Measurements from ENCODE around the gene HOXA1. TPM values are rescaled to one million over a fixed set of nuclear protein-coding genes. Genes with fewer than 3 reads are reported as not detected.
A peak's percentile ranks its signal among the peaks of the same experiment; 100 is the strongest.

Gene HOXA1
- total and polyA plus RNA-seq, 4 donors: 0.06 to 0.37 (median 0.32) TPM

DNA sequence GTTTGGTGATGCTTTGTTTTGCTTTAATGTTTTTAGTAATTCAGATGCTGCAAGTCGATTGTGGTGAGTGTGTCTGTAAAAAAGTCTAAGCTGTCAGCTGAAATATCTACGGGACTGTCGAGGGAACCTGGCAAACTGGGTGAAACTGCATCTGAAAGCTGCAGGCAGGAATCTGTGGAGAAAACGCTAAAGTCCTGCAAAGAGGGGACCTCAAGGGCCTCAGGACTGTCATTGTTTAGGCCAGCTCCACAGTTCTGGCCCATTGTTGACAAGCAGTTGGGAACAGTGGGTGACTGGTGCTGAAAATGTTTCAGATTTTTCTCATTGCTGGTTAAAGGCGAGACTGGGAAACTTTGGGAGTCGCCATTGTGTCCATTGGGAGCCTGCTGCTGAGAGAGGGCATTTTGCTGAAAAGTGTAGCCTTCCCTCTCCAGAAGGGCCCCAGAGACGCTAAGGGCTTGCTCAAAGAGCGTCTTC is 4.9 kb upstream of the HOXA1 start:
- ATAC-seq (ENCODE audit: insufficient read depth, low FRiP score) (no peak), DNase-seq (peak; percentile 50 to 81 (median 70))
- Histone ChIP-seq H3K36me3 (ENCODE audit: control insufficient read depth in 4 of 4, insufficient read depth in 4 of 4, low read length in 4 of 4) (peaks cover 0 to 15% (median 6%) of the 10 kb centered on the region in 4 donors), H3K9ac (ENCODE audit: insufficient read depth in 1 of 2, low read length in 2 of 2) (peak overlapping the region; percentile 30 to 98), H3K4me1 (ENCODE audit: control insufficient read depth in 5 of 5, insufficient read depth in 5 of 5, low read length in 5 of 5) (peaks cover 0 to 56% (median 3%) of the 10 kb centered on the region in 5 donors), H3K27me3 (ENCODE audit: control insufficient read depth in 3 of 3, insufficient read depth in 3 of 3, low read length in 2 of 3) (peaks cover 0 to 47% (median 4%) of the 10 kb centered on the region in 3 donors), H3K4me3 (no peak overlapping the region), H3K27ac (ENCODE audit: low read depth in 1 of 2, low read length in 1 of 2) (peak overlapping the region in 1 of 2 donors; percentile 86), H3K9me3 (ENCODE audit: control insufficient read depth in 4 of 4, insufficient read depth in 3 of 4, low read length in 3 of 4) (peaks cover 0 to 2% (median 0%) of the 10 kb centered on the region in 4 donors)
- WGBS, 2 donors: 44 to 67% methylated on average over 8 of the region's 8 CpGs
- TF ChIP-seq CTCF (IDR thresholded peaks at IDR 0.05; ENCODE audit: control extremely low read depth, extremely low read depth): no peak

DNA sequence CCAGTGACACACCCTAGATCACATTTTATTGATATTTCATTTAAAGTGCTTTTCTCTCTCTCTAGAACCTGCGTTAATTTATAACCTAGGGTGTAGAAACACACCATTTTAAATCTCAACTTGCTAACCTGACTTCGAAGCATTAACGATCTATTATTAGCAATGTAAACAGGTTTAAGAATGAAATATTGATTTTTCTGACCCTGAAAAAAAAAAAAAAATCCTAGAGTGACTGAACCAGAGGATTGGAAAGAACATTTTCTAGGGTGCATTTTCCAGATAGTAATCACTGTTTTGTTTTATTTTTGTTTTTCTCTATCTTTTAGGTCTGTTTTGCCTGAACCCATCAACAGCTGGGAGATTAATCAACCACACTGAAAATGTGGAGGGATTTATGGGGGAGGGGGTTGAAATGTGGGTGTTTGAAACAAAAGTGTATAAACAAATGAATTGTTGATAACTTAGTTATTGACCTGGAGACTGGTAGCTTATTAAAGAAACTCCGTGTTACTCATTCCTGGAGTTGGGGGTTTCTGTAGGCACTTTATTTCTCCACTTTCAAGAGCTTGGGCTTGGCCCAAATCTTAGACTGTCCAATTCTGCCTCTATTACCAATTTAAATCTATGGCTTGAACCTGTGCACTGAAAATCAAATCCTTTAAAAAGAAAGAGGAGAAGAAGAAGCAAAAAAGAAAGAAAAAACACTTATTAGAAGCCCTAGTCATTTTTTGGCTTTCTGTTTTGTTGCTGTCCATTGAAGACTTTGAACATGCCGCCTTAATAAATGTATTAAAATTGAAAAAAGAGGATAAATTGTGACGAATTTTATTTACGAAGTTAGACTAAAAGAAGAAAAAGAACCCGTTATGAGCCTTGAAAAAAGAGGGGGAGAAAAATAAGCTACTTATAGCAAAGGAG is 3.9 kb upstream of the HOXA1 start:
- H3K36me3 ChIP-seq (ENCODE audit: control insufficient read depth in 4 of 4, insufficient read depth in 4 of 4, low read length in 4 of 4): peaks cover 0 to 15% (median 6%) of the 10 kb centered on the region in 4 donors
- H3K27me3 ChIP-seq (ENCODE audit: control insufficient read depth in 3 of 3, insufficient read depth in 3 of 3, low read length in 2 of 3): peaks cover 0 to 54% (median 5%) of the 10 kb centered on the region in 3 donors
- H3K4me1 ChIP-seq (ENCODE audit: control insufficient read depth in 5 of 5, insufficient read depth in 5 of 5, low read length in 5 of 5): peaks cover 0 to 54% (median 3%) of the 10 kb centered on the region in 5 donors
- peak overlapping the region; percentile 64 to 98 for H3K9ac ChIP-seq (ENCODE audit: insufficient read depth in 1 of 2, low read length in 2 of 2)
- WGBS, 2 donors: 57 to 67% methylated on average over 8 of the region's 8 CpGs
- ATAC-seq (ENCODE audit: insufficient read depth, low FRiP score) (no peak), DNase-seq (peak in 2 of 3 donors; percentile 57 to 72)
- H3K4me3 ChIP-seq: no peak overlapping the region
- no peak overlapping the region for H3K27ac ChIP-seq (ENCODE audit: low read depth in 1 of 2, low read length in 1 of 2)
- no peak for TF ChIP-seq CTCF (IDR thresholded peaks at IDR 0.05; ENCODE audit: control extremely low read depth, extremely low read depth)
- peaks cover 0 to 2% (median 0%) of the 10 kb centered on the region in 4 donors for H3K9me3 ChIP-seq (ENCODE audit: control insufficient read depth in 4 of 4, insufficient read depth in 3 of 4, low read length in 3 of 4)

- peak; percentile 75 to 88 (median 87) for DNase-seq
- peak overlapping the region in 1 of 2 donors; percentile 87 for H3K27ac ChIP-seq (ENCODE audit: low read depth in 1 of 2, low read length in 1 of 2)
- no peak for TF ChIP-seq CTCF (IDR thresholded peaks at IDR 0.05; ENCODE audit: control extremely low read depth, extremely low read depth)
- peaks cover 0 to 55% (median 3%) of the 10 kb centered on the region in 5 donors for H3K4me1 ChIP-seq (ENCODE audit: control insufficient read depth in 5 of 5, insufficient read depth in 5 of 5, low read length in 5 of 5)
- peak overlapping the region; percentile 64 to 98 for H3K9ac ChIP-seq (ENCODE audit: insufficient read depth in 1 of 2, low read length in 2 of 2)
- peaks cover 0 to 15% (median 6%) of the 10 kb centered on the region in 4 donors for H3K36me3 ChIP-seq (ENCODE audit: control insufficient read depth in 4 of 4, insufficient read depth in 4 of 4, low read length in 4 of 4)
- peak overlapping the region; percentile 40 for H3K4me3 ChIP-seq
- H3K9me3 ChIP-seq (ENCODE audit: control insufficient read depth in 4 of 4, insufficient read depth in 3 of 4, low read length in 3 of 4): peaks cover 0 to 2% (median 0%) of the 10 kb centered on the region in 4 donors
- H3K27me3 ChIP-seq (ENCODE audit: control insufficient read depth in 3 of 3, insufficient read depth in 3 of 3, low read length in 2 of 3): peaks cover 0 to 57% (median 5%) of the 10 kb centered on the region in 3 donors
- 16 to 19% methylated on average over 38 of the region's 38 CpGs for WGBS, 2 donors
- ATAC-seq (ENCODE audit: insufficient read depth, low FRiP score): no peak
Measured at GRCh38 chr7:27098578-27099451, 3.0 kb upstream of the HOXA1 start.

All from lung (tissue), 12 donors.